ENCODE measurements around the gene CASP14.

- TF ChIP-seq CTCF (IDR thresholded peaks at IDR 0.05) (no peak), POLR2AphosphoS5 (IDR thresholded peaks at IDR 0.05) (no peak), POLR2A (IDR thresholded peaks at IDR 0.05) (no peak)
Observed at GRCh38 chr19:15096223-15096622, 46.9 kb downstream of the CASP14 start.

Measured in breast epithelium (tissue), 3 donors.